GM19328 (cell line): ENCODE data around the gene PTBP1.
A peak's percentile ranks its signal among the peaks of the same experiment; 100 is the strongest.

ENCODE experiments used
- ATAC-seq: cut with Tn5 transposase; IDR thresholded peaks from one replicate; pipeline ENCODE4 v1.9.1; 2021; ENCODE audit warnings: mild to moderate bottlenecking, moderate library complexity; ENCODE audit not compliant: unreplicated experiment

Gene PTBP1

DNA sequence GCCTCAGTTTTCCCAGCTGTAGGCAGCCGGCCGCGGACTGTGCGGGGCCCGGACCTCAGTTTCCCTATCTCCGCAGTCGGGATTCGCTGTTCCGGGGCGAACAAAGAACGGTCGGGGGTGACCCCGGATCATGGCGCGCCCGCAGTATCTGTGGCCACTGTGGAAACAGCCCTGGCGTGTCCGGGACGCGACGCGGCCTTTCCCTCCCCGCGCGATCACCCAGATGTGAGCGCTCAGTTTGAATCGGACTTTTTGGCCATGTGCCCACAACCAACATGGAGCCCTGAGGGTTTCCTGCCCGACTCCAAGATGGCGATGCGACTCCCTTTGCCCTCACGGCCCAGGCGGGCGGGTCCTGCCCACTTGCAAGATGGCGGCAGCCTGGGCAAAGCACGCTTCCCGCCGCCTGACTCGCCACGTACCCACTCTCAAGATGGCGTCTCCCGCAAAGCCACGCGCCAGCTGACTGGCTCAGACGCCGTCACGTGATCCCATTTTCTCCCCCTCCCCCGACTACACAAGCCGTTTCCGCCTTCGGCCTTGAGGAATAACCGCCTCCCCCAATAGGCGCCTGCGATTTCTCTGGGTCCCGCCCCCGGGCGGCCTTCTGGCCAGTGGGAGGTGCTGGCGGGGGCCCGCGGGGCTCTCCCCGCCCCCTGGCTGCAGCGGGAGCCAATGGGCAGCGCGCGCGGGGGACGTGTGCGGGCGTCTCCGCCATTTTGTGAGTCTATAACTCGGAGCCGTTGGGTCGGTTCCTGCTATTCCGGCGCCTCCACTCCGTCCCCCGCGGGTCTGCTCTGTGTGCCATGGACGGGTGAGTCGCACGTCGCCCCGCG, at the start of gene PTBP1:
Gene PTBP1 (plus strand): TSS at position 761 of the 836 bp plus-strand sequence. CDS start 46 bp downstream, at position 807.
- peak; percentile 64 for ATAC-seq

DNA sequence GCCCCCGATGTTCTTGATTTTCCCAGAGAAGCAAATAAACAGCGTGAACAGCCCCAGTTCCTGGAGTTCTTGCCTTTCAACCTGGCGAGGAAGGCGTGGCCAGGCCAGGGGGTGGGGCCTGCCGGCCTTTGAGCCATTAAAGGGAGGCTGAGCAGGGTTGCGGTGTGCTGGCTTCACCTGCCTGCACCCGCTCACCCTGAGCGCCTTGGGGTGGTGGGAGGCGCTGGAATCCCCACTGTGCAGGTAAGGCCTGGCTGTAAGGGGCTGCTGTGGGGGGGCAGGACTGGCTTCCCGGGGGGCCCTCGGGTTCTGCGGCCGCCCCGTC, 49.0 kb upstream of the PTBP1 start:
- no peak for ATAC-seq

DNA sequence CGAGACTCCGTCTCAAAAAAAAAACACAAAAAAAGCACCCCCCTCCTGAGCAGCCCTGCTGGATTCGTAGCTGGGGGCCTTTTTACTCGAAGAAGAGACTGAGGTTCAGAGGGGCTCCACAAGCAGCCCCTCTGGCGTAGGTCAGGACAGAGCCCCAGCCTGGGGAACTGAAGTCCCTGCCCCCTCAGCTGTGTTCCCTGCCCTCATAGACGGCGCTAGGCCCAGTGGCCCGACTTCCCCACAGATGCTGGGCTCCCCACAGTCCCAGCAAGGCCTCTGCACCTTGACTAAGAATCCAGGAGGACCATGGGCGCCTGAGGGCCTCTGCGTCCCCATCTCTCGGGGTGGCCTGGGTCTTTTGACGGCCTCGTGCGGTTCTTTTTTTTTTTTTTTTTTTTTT, 47.4 kb upstream of the PTBP1 start:
- no peak for ATAC-seq

DNA sequence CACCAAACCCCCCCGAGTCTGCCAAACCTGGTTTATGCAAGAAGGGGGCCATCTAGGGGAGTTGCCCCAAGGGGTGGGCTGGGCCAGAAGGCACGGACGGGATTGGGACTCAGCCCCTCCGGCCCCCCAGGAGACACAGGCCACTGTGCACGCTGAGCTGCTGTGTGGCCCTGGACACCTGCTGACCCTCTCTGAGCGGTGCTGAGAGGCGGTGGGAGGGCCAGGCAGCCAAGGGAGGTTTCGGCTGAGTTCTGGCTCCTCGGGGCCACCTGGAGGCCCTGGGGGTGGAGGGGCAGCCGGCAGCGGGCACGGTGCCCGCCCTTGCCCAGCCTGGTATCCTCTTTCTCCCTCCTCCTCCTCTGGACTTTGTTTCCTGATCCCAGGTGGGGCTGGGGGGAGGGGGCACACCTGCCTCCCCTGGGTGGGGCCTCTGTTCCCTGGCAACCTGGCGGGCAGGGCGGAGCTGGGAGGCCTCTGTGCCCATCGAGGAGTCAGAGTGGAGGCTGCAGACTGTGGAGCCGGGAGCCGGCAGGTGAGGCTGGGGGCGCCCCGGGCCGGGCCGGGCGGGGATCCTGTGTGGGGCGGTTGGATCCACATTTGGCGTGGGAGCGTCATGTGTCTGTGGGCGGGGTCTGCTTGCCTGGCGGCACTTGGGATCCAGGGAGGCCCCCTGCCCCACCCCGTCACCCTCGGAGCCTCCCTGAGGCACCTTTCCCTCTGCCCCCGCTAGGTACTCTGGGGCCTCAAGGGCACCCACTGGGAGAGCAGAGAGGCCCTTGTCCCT, 46.4 kb upstream of the PTBP1 start, which contains the start of gene MISP:
Gene MISP (plus strand): TSS at position 473 of the 784 bp plus-strand sequence. CDS start 5,835 bp downstream, outside the sequence.
- no peak for ATAC-seq

DNA sequence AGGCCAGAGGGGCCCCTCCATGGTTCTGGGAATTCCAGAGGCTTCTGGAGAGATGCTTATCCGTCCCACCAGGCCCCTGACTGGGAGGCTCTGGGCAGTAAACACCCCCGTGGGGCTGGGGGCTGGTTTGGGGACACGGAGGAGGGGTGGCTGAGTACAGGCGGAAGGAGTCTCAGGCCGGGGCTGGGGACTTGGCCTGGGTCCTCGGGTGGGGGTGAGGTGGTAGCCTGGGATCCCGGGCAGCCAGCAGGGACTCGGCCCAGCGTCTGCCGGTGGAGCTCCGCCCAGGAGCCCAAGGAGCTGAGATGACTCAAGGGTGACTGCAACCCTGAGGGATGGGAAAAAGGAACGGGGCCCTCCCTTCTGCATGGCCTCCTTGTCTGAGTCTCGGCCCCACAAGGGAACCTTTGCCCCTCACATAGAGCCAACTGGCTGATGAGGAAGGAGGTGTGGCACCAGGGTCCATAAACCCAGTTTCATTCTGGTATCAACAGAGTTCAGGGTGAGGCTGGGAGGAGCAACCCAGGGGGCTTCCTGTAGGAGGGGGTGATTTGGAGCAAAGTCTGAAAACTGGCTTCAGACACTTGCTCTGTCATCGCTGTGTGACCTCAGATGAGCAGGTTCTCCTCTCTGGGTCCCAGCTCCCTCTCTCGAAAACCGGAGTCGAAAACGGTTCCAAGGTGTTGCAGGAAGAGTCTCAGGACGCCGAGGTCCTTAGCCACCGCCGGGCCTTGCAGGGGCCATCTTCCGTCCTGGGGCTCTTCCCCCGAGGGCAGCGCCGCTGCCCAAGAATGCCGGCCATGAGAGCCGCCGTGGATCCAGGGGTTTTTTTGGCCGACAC, 45.5 kb upstream of the PTBP1 start:
- ATAC-seq: no peak

DNA sequence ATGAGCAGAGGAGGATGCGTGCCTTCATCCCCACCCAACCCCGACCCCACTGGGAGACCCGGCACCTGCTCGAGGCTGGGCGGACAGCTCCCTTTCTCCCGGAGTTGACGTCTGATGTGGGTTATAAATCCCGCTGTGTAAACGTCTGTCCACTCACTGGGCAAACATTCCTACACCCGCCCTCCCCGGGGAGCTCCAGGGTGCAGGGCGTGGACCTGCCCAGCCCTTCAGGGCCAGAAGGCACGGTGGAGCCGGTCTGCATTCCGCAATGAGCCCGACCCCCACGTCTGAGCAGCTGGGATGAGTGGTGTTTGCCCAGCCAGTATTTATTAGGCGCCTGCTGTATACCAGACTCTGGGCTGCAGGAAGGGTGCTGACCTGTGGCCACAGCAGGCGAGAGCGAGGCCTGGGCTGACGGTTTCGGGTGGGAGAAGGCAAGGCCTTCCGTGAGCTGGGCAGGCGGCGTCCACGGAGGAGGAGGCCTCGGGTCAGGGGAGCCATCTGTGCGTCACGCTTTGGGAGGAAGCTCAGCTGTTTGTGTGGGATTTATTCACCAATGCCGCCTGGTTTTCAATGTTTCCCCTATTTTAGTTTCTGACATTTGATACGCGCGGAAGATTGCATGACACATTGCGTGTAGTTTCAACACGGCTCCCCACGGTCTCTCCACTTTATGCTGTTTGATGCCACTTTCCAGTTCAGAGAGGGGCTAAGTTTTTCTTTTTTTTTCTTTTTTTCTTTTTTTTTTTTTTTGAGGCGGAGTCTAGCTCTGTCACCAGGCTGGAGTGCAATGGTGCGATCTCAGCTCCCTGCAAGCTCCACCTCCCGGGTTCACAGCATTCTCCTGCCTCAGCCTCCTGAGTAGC, 44.4 kb upstream of the PTBP1 start:
- ATAC-seq: no peak

DNA sequence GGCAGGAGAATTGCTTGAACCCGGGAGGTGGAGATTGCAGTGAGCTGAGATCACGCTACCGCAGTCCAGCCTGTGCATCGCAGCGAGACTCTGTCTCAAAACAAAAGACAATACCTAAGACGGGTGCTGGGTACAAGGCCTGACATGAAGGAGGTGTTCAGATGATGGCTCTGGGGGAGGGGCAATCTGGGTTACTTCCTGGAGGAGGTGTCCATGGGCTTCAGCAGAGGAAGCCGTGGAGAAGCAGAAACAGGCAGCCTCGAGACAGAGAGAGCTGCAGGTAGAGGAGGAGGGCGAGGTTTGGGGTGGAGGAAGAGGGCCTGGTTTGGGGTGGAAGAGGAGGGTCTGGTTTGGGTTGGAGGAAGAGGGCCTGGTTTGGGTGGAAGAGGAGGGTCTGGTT, 42.7 kb upstream of the PTBP1 start:
- ATAC-seq: no peak

DNA sequence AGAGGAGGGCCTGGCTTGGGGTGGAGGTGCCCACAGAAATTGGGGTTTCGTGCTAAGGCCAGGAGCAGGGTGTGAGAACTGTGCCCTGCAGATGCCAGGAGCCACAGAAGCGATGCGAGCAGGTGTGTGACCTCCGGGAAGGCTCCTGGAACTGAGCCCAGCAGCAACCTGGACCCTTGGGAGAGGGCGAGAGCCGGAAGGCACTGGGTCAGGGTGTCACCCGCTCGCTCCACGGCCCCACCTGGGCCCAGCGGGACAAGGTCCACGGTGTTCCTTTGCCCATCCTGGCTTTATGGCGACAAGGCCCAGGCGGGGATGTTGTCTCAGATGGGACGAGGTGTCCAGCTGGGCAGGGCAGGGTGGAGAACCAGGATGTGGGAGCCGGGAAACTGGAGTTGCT, 42.2 kb upstream of the PTBP1 start:
- ATAC-seq: no peak

DNA sequence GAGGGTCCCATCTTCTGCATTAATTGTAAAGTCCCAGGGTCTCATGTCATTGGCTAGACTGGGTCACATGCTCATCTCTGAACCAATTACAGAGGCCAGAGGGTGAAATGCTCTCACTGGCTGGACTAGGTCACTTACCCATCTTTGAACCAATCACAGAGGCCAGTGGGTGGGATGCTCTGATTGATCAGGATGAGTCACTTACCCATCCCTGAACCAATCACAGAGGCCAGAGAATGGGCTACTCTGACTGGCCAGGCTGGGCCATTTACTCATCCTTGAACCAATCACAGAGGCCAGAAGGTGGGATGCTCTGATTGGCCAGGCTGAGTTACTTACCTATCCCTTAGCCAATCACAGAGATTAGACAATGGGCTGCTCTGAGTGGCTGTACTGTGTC, 41.0 kb upstream of the PTBP1 start:
- ATAC-seq: no peak

DNA sequence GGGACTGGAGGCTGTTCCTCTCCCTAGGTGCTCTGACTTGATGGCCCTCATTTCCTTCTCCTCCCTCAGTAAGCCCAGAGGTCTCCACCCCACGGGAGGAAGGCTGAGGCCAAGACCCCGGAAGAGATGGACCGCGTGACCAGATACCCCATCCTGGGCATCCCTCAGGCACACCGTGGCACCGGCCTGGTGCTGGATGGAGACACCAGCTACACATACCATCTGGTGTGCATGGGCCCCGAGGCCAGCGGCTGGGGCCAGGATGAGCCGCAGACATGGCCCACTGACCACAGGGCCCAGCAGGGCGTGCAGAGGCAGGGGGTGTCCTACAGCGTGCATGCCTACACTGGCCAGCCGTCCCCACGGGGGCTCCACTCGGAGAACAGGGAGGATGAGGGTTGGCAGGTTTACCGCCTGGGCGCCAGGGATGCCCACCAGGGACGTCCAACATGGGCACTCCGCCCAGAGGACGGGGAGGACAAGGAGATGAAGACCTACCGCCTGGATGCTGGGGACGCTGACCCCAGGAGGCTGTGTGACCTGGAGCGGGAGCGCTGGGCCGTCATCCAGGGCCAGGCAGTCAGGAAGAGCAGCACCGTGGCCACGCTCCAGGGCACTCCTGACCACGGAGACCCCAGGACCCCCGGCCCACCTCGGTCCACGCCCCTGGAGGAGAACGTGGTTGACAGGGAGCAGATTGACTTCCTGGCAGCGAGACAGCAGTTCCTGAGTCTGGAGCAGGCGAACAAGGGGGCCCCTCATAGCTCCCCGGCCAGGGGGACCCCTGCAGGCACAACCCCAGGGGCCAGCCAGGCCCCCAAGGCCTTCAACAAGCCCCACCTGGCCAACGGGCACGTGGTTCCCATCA, 40.2 kb upstream of the PTBP1 start:
- ATAC-seq: no peak

DNA sequence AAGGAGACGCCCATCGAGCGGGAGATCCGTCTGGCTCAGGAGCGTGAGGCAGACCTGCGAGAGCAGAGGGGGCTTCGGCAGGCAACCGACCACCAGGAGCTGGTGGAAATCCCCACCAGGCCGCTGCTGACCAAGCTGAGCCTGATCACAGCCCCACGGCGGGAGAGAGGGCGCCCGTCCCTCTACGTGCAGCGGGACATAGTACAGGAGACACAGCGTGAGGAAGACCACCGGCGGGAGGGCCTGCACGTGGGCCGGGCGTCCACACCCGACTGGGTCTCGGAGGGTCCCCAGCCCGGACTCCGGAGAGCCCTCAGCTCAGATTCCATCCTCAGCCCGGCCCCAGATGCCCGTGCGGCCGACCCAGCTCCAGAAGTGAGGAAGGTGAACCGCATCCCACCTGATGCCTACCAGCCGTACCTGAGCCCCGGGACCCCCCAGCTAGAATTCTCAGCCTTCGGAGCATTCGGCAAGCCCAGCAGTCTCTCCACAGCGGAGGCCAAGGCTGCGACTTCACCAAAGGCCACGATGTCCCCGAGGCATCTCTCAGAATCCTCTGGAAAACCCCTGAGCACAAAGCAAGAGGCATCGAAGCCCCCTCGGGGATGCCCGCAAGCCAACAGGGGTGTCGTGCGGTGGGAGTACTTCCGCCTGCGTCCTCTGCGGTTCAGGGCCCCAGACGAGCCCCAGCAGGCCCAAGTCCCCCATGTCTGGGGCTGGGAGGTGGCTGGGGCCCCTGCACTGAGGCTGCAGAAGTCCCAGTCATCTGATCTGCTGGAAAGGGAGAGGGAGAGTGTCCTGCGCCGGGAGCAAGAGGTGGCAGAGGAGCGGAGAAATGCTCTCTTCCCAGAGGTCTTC, 39.2 kb upstream of the PTBP1 start:
- no peak for ATAC-seq

DNA sequence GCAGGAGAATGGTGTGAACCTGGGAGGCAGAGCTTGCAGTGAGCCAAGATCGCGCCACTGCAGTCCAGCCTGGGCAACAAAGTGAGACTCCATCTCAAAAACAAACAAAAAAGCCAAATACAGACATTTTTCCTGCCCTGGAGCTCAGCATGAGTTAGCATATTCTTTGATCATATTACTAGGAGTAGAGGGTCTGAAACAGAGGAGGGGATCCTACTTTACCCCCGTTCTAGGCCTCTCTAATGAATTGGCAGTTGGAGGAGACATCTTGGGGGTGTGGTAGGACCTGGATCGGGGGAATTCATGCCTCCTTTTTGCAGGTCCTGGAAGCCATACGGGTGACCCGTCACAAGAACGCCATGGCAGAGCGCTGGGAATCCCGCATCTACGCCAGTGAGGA, 34.1 kb upstream of the PTBP1 start:
- ATAC-seq: no peak

DNA sequence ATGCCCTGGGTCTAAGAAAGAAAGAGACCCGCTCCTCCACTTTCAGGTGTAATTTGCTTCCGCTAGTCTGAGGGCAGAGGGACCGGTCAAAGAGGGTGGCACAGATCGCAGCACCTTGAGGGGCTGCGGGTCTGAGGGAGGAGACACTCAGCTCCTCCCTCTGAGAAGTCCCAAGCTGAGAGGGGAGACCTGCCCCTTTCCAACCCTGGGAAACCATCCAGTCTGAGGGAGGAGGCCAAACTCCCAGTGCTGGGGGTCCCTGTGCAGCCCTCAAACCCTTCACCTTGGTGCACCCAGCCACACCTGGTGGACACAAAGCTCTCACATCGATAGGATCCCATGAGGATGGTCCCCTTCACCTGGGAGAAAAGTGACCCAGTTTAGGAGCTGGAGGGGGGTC, 33.4 kb upstream of the PTBP1 start:
- no peak for ATAC-seq

DNA sequence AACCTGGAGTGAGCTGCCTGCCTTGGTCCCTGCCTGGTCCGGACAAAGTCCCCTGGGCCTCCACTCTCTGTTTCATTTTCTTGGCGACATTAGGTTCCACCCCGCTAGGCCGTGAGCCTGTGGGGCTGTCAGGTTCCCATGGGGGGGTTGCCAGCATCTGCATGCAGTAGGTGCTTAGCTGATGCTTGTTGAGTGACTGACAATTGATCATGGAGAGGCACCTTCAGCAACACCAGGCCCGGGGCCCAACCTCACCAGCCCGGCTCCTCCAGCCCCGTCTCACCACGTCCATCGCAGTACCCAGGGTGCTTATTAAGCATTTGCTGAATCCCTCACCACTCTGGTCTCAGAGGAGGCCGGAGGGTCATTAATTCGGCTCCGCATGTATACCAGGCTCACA, 33.0 kb upstream of the PTBP1 start:
- ATAC-seq: no peak

DNA sequence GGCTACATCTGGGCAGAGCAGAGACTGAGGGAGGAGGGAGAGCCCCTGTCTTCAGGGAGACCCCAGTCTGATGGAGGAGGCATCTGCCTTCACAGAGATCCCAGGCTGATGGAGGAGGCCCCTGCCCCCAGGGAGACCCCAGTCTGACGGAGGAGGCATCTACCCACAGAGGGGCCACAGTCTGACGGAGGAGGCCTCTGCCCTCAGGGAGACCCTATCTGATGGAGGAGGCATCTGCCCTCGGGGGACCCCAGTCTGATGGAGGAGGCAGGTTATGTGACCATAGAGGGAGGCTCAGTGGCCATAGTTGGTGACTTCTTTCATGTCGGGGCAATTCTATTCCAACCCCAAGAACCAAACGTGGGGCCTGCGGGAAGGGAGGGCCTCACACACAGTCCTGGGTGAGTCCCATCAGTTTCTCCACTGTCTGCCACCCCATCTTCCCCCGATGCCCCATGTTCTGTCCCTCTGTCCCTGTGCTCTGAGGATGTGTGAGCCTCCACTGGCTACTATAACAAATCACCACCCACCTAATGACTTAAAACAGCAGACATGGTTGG, 32.0 kb upstream of the PTBP1 start:
- no peak for ATAC-seq

DNA sequence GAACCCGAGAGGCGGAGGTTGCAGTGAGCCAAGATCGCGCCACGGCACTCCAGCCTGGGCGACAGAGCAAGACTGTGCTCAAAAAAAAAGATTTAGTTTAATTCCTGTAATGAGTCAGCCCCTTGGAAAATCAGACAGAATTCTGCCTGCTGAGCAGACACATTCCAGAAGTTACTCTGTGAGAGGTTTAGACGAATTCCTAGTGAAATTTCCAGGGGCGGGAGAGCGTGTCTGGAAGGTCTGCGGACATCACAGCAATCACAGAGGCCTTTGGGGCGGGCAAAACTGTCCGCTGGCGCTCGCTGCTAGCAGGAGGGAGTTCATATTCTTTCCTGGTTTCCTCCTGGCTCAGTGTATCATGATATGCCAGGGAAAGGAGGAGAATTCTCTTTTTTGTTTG, 28.8 kb upstream of the PTBP1 start:
- ATAC-seq: no peak

DNA sequence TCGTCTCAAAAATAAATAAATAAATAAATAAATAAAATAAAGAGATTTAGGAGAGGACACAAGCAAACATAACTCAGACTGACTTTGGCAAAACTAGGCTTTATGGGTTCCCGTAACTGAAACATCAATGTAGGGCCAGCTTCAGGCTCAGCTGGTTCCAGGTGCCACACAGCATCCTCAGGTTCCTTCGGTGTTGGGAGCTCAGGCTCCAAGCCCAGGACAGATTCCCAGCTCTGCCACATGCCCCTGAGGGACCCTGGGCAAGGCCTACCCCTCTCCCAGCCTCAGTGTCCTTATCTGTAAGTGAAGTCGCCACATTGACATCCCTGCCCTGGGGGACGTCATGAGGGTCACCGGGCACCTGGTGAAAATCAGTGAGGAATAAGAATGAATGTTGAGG, 27.6 kb upstream of the PTBP1 start:
- no peak for ATAC-seq

DNA sequence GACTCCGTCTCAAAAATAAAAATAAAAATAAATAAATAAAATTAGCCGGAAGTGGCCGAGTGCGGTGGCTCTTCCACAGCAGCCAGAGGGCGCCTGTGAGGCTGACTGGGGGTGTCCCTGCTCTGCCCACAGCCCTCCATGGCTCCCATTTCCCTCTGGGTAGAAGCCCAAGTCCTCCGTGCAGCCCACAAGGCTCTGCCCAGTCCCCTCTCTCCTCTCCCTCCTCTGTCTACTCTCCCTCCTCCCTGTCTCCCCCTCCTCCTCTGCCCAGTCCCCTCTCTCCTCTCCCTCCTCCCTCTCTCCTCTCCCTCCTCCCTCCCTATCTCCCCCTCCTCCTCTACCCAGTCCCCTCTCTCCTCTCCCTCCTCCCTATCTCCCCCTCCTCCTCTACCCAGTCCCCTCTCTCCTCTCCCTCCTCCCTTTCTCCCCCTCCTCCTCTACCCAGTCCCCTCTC, 25.9 kb upstream of the PTBP1 start:
- ATAC-seq: no peak
